ENCODE measurements around the gene SERPINB4.

The SERPINB4 gene

GRCh38 chr18:63624863-63625262, 19.2 kb downstream of the SERPINB4 start:
- Histone ChIP-seq H3K27me3 (ENCODE audit: control insufficient read depth in 1 of 2, insufficient read depth in 2 of 2, low read length in 2 of 2) (no peaks in the 10 kb centered on the region), H3K36me3 (ENCODE audit: insufficient read depth, low read length) (no peaks in the 10 kb centered on the region), H3K9me3 (ENCODE audit: low read length) (peaks cover 5% of the 10 kb centered on the region), H3K27ac (ENCODE audit: low read depth, low read length) (no peak overlapping the region), H3K4me3 (ENCODE audit: low read depth in 1 of 2, low read length in 2 of 2) (no peak overlapping the region), H3K9ac (ENCODE audit: low read length) (no peak overlapping the region), H3K4me1 (ENCODE audit: insufficient read depth, low read length) (no peaks in the 10 kb centered on the region)

GRCh38 chr18:63619661-63620060, 24.4 kb downstream of the SERPINB4 start:
- Histone ChIP-seq H3K27ac (ENCODE audit: low read depth, low read length) (no peak overlapping the region), H3K9ac (ENCODE audit: low read length) (no peak overlapping the region), H3K4me3 (ENCODE audit: low read depth in 1 of 2, low read length in 2 of 2) (no peak overlapping the region), H3K9me3 (ENCODE audit: low read length) (no peaks in the 10 kb centered on the region), H3K36me3 (ENCODE audit: insufficient read depth, low read length) (no peaks in the 10 kb centered on the region), H3K4me1 (ENCODE audit: insufficient read depth, low read length) (peaks cover 6% of the 10 kb centered on the region), H3K27me3 (ENCODE audit: control insufficient read depth in 1 of 2, insufficient read depth in 2 of 2, low read length in 2 of 2) (no peaks in the 10 kb centered on the region)

GRCh38 chr18:63617915-63618234, 26.2 kb downstream of the SERPINB4 start:
- H3K27me3 ChIP-seq (ENCODE audit: control insufficient read depth in 1 of 2, insufficient read depth in 2 of 2, low read length in 2 of 2): no peaks in the 10 kb centered on the region
- no peaks in the 10 kb centered on the region for H3K9me3 ChIP-seq (ENCODE audit: low read length)
- H3K4me3 ChIP-seq (ENCODE audit: low read depth in 1 of 2, low read length in 2 of 2): no peak overlapping the region
- no peak overlapping the region for H3K27ac ChIP-seq (ENCODE audit: low read depth, low read length)
- no peaks in the 10 kb centered on the region for H3K36me3 ChIP-seq (ENCODE audit: insufficient read depth, low read length)
- H3K4me1 ChIP-seq (ENCODE audit: insufficient read depth, low read length): peaks cover 6% of the 10 kb centered on the region
- no peak overlapping the region for H3K9ac ChIP-seq (ENCODE audit: low read length)

GRCh38 chr18:63617049-63617914, 26.8 kb downstream of the SERPINB4 start:
- Histone ChIP-seq H3K36me3 (ENCODE audit: insufficient read depth, low read length) (no peaks in the 10 kb centered on the region), H3K27me3 (ENCODE audit: control insufficient read depth in 1 of 2, insufficient read depth in 2 of 2, low read length in 2 of 2) (no peaks in the 10 kb centered on the region), H3K4me3 (ENCODE audit: low read depth in 1 of 2, low read length in 2 of 2) (no peak overlapping the region), H3K9ac (ENCODE audit: low read length) (no peak overlapping the region), H3K27ac (ENCODE audit: low read depth, low read length) (no peak overlapping the region), H3K4me1 (ENCODE audit: insufficient read depth, low read length) (peaks cover 6% of the 10 kb centered on the region), H3K9me3 (ENCODE audit: low read length) (no peaks in the 10 kb centered on the region)

GRCh38 chr18:63613420-63613819, 30.6 kb downstream of the SERPINB4 start:
- Histone ChIP-seq H3K27ac (ENCODE audit: low read depth, low read length) (no peak overlapping the region), H3K36me3 (ENCODE audit: insufficient read depth, low read length) (no peaks in the 10 kb centered on the region), H3K4me1 (ENCODE audit: insufficient read depth, low read length) (peaks cover 6% of the 10 kb centered on the region), H3K9me3 (ENCODE audit: low read length) (no peaks in the 10 kb centered on the region), H3K9ac (ENCODE audit: low read length) (no peak overlapping the region), H3K27me3 (ENCODE audit: control insufficient read depth in 1 of 2, insufficient read depth in 2 of 2, low read length in 2 of 2) (no peaks in the 10 kb centered on the region), H3K4me3 (ENCODE audit: low read depth in 1 of 2, low read length in 2 of 2) (no peak overlapping the region)

- H3K27me3 ChIP-seq (ENCODE audit: control insufficient read depth in 1 of 2, insufficient read depth in 2 of 2, low read length in 2 of 2): no peaks in the 10 kb centered on the region
- H3K36me3 ChIP-seq (ENCODE audit: insufficient read depth, low read length): no peaks in the 10 kb centered on the region
- H3K4me1 ChIP-seq (ENCODE audit: insufficient read depth, low read length): peaks cover 6% of the 10 kb centered on the region
- no peak overlapping the region for H3K9ac ChIP-seq (ENCODE audit: low read length)
- no peak overlapping the region for H3K27ac ChIP-seq (ENCODE audit: low read depth, low read length)
- no peak overlapping the region for H3K4me3 ChIP-seq (ENCODE audit: low read depth in 1 of 2, low read length in 2 of 2)
- H3K9me3 ChIP-seq (ENCODE audit: low read length): no peaks in the 10 kb centered on the region
Measured at GRCh38 chr18:63606526-63606925, 37.5 kb downstream of the SERPINB4 start.

- Histone ChIP-seq H3K27ac (ENCODE audit: low read depth, low read length) (no peak overlapping the region), H3K4me3 (ENCODE audit: low read depth in 1 of 2, low read length in 2 of 2) (no peak overlapping the region), H3K4me1 (ENCODE audit: insufficient read depth, low read length) (peaks cover 6% of the 10 kb centered on the region), H3K9ac (ENCODE audit: low read length) (no peak overlapping the region), H3K27me3 (ENCODE audit: control insufficient read depth in 1 of 2, insufficient read depth in 2 of 2, low read length in 2 of 2) (no peaks in the 10 kb centered on the region), H3K9me3 (ENCODE audit: low read length) (no peaks in the 10 kb centered on the region), H3K36me3 (ENCODE audit: insufficient read depth, low read length) (no peaks in the 10 kb centered on the region)
Measured at GRCh38 chr18:63604791-63605567, 39.1 kb downstream of the SERPINB4 start.

GRCh38 chr18:63603772-63604171, 40.3 kb downstream of the SERPINB4 start:
- Histone ChIP-seq H3K4me3 (ENCODE audit: low read depth in 1 of 2, low read length in 2 of 2) (no peak overlapping the region), H3K4me1 (ENCODE audit: insufficient read depth, low read length) (peaks cover 6% of the 10 kb centered on the region), H3K27ac (ENCODE audit: low read depth, low read length) (no peak overlapping the region), H3K9me3 (ENCODE audit: low read length) (no peaks in the 10 kb centered on the region), H3K27me3 (ENCODE audit: control insufficient read depth in 1 of 2, insufficient read depth in 2 of 2, low read length in 2 of 2) (no peaks in the 10 kb centered on the region), H3K9ac (ENCODE audit: low read length) (no peak overlapping the region), H3K36me3 (ENCODE audit: insufficient read depth, low read length) (no peaks in the 10 kb centered on the region)

GRCh38 chr18:63603355-63603754, 40.7 kb downstream of the SERPINB4 start:
- H3K27ac ChIP-seq (ENCODE audit: low read depth, low read length): no peak overlapping the region
- no peak overlapping the region for H3K4me3 ChIP-seq (ENCODE audit: low read depth in 1 of 2, low read length in 2 of 2)
- H3K36me3 ChIP-seq (ENCODE audit: insufficient read depth, low read length): no peaks in the 10 kb centered on the region
- no peak overlapping the region for H3K9ac ChIP-seq (ENCODE audit: low read length)
- no peaks in the 10 kb centered on the region for H3K9me3 ChIP-seq (ENCODE audit: low read length)
- peaks cover 6% of the 10 kb centered on the region for H3K4me1 ChIP-seq (ENCODE audit: insufficient read depth, low read length)
- no peaks in the 10 kb centered on the region for H3K27me3 ChIP-seq (ENCODE audit: control insufficient read depth in 1 of 2, insufficient read depth in 2 of 2, low read length in 2 of 2)

GRCh38 chr18:63596964-63597363, 47.1 kb downstream of the SERPINB4 start:
- Histone ChIP-seq H3K4me3 (ENCODE audit: low read depth in 1 of 2, low read length in 2 of 2) (no peak overlapping the region), H3K9me3 (ENCODE audit: low read length) (no peaks in the 10 kb centered on the region), H3K4me1 (ENCODE audit: insufficient read depth, low read length) (no peaks in the 10 kb centered on the region), H3K9ac (ENCODE audit: low read length) (no peak overlapping the region), H3K27ac (ENCODE audit: low read depth, low read length) (no peak overlapping the region), H3K36me3 (ENCODE audit: insufficient read depth, low read length) (no peaks in the 10 kb centered on the region), H3K27me3 (ENCODE audit: control insufficient read depth in 1 of 2, insufficient read depth in 2 of 2, low read length in 2 of 2) (no peaks in the 10 kb centered on the region)

- H3K36me3 ChIP-seq (ENCODE audit: insufficient read depth, low read length): no peaks in the 10 kb centered on the region
- no peaks in the 10 kb centered on the region for H3K4me1 ChIP-seq (ENCODE audit: insufficient read depth, low read length)
- no peak overlapping the region for H3K4me3 ChIP-seq (ENCODE audit: low read depth in 1 of 2, low read length in 2 of 2)
- H3K9ac ChIP-seq (ENCODE audit: low read length): no peak overlapping the region
- H3K9me3 ChIP-seq (ENCODE audit: low read length): no peaks in the 10 kb centered on the region
- H3K27ac ChIP-seq (ENCODE audit: low read depth, low read length): no peak overlapping the region
- no peaks in the 10 kb centered on the region for H3K27me3 ChIP-seq (ENCODE audit: control insufficient read depth in 1 of 2, insufficient read depth in 2 of 2, low read length in 2 of 2)
Measured at GRCh38 chr18:63592471-63592870, 51.6 kb downstream of the SERPINB4 start.

Measured in muscle layer of colon (tissue), 2 donors.